Gastrocnemius medialis (tissue), 4 donors: ENCODE measurements around the gene LRRC26. TPM values are rescaled to one million over a fixed set of nuclear protein-coding genes. Genes with fewer than 3 reads are reported as not detected.

Experiments used
- ATAC-seq, 2 donors: fragments of 150-250 bp; one replicate each; pipeline ENCODE4 v1.9.1; 2016
- DNase-seq, 2 donors: peaks; one replicate each; pipeline ENCODE4 v3.0.0-alpha.2; 2019
- H3K27ac ChIP-seq, 4 donors: fragments of 200-600 bp; sonication (generic); 1 replicate in 1 of 4; 2 replicates in 3 of 4; pipeline ENCODE4 v1.5.1; 2016 to 2018; ENCODE audit warnings: mild to moderate bottlenecking in 2 of 4, moderate library complexity in 1 of 4
- H3K27me3 ChIP-seq, 3 donors: fragments of 200-600 bp; sonication (generic) in 2 of 3; 1 replicate in 1 of 3; 2 replicates in 2 of 3; pipeline versions ENCODE4 v1.5.1 to v1.6.0; 2016 to 2019; ENCODE audit warnings: mild to moderate bottlenecking in 1 of 3, moderate library complexity in 1 of 3
- H3K36me3 ChIP-seq, 2 donors: fragments of 200-600 bp; sonication (generic) in 1 of 2; one replicate each; pipeline ENCODE4 v1.5.1; 2017 to 2018
- H3K4me1 ChIP-seq, 2 donors: fragments of 200-600 bp; sonication (generic) in 1 of 2; one replicate each; pipeline ENCODE4 v1.5.1; 2016 to 2017; ENCODE audit warnings: mild to moderate bottlenecking in 2 of 2
- H3K4me3 ChIP-seq, 4 donors: fragments of 200-600 bp; sonication (generic) in 3 of 4; 1 replicate in 1 of 4; 2 replicates in 3 of 4; pipeline ENCODE4 v1.5.1; 2016 to 2019; ENCODE audit warnings: mild to moderate bottlenecking in 2 of 4
- H3K9me3 ChIP-seq, 3 donors: fragments of 200-600 bp; sonication (generic) in 2 of 3; 1 replicate in 1 of 3; 2 replicates in 2 of 3; pipeline ENCODE4 v1.5.1; 2016 to 2019
- CTCF ChIP-seq, 5 experiments: fragments of 450-650 bp in 3 of 5; fragments of 200-600 bp in 2 of 5; sonication (generic) in 2 of 5; IDR thresholded peaks in 4 of 5; conservative IDR thresholded peaks in 1 of 5; 1 replicate in 4 of 5; 2 replicates in 1 of 5; pipeline ENCODE4 v1.5.1; 2016 to 2019; ENCODE audit warnings: antibody characterized with exemption in 5 of 5, mild to moderate bottlenecking in 3 of 5, moderate library complexity in 3 of 5
- POLR2A ChIP-seq, 2 donors: fragments of 450-650 bp; IDR thresholded peaks; one replicate each; pipeline ENCODE4 v1.6.1; 2017; ENCODE audit warnings: antibody characterized with exemption in 2 of 2, mild to moderate bottlenecking in 2 of 2, moderate library complexity in 2 of 2
- in situ Hi-C, 4 donors: fragments of 200-750 bp; cut with MboI; loops; one replicate each; pipeline versions ENCODE4 v1.15.0 to v1.8.0; 2017; ENCODE audit warnings: low sequenced_read_pairs in 4 of 4
- intact Hi-C: fragments of 100-400 bp; cut with DNase I; formaldehyde crosslinking; loops from one replicate; pipeline ENCODE4 v1.15.1; 2023; ENCODE audit warnings: low total_unique reads
- total RNA-seq, 4 donors: library from RNA; depleted of rRNA; stranded (reverse); fragments of >200 nt; gene quantifications; one replicate each; pipeline versions ENCODE4 v1.1.0 to v1.2.3, GENCODE V29; 2016

Gene LRRC26
- total RNA-seq, 4 donors from 2014 or later, result not detected

- Histone ChIP-seq H3K27ac (peak within 1 kb of the TSS; percentile 65 to 90 (median 78)), H3K27me3 (no peaks in the 10 kb centered on the region), H3K4me1 (peaks cover 49 to 52% of the 10 kb centered on the region in 2 donors), H3K4me3 (peak within 1 kb of the TSS; percentile 75 to 97 (median 90)), H3K9me3 (no peaks in the 10 kb centered on the region), H3K36me3 (no peaks in the 10 kb centered on the region)
- ATAC-seq, result peak; percentile 62 to 68
- in situ Hi-C loops, result no loop called here
- TF ChIP-seq POLR2A (IDR thresholded peaks at IDR 0.05) (peak; percentile 69 to 82), CTCF (IDR thresholded peaks at IDR 0.05 in 4 of 5, conservative IDR thresholded peaks at IDR 0.05 in 1 of 5) (no peak)
- intact Hi-C loops, result loop anchor here (1.0 kb wide), 1 partner anchor 17 kb away; the partner anchor contains the start of genes ANAPC2 and SSNA1
- peak; percentile 78 to 79 for DNase-seq
Observed at GRCh38 chr9:137205126-137206069, 35.5 kb upstream of the LRRC26 start, which contains the start of the genes NDOR1 and TMEM203. NDOR1 (plus strand) TSS chr9:137205700; CDS start chr9:137205778, 78 bp downstream. TMEM203 (minus strand) TSS chr9:137205648; CDS start chr9:137205414, 234 bp downstream.

- H3K27ac ChIP-seq, result peak overlapping the region; percentile 65 to 90 (median 78)
- in situ Hi-C loops, result no loop called here
Observed at GRCh38 chr9:137204731-137205125, 34.9 kb upstream of the LRRC26 start.

GRCh38 chr9:137202966-137203365 lies 33.1 kb upstream of the LRRC26 start:
- TF ChIP-seq CTCF (IDR thresholded peaks at IDR 0.05 in 4 of 5, conservative IDR thresholded peaks at IDR 0.05 in 1 of 5) (no peak), POLR2A (IDR thresholded peaks at IDR 0.05) (no peak)
- ATAC-seq (no peak), DNase-seq (no peak)
- in situ Hi-C loops, result no loop called here
- Histone ChIP-seq H3K4me1 (peaks cover 67 to 71% of the 10 kb centered on the region in 2 donors), H3K27ac (no peak overlapping the region), H3K36me3 (no peaks in the 10 kb centered on the region), H3K27me3 (no peaks in the 10 kb centered on the region), H3K4me3 (no peak overlapping the region), H3K9me3 (no peaks in the 10 kb centered on the region)
- intact Hi-C loops, result loop anchor here (5.0 kb wide), 1 partner anchor 39 kb away; the partner anchor contains the start of gene TUBB4B

More at GRCh38 chr9:137204731-137205125, 34.9 kb upstream of the LRRC26 start:
- peak overlapping the region; percentile 75 to 97 (median 90) for H3K4me3 ChIP-seq
- H3K4me1 ChIP-seq, result peaks cover 51 to 54% of the 10 kb centered on the region in 2 donors
- H3K9me3 ChIP-seq, result no peaks in the 10 kb centered on the region
- no peak for DNase-seq
- TF ChIP-seq POLR2A (IDR thresholded peaks at IDR 0.05) (no peak), CTCF (IDR thresholded peaks at IDR 0.05 in 4 of 5, conservative IDR thresholded peaks at IDR 0.05 in 1 of 5) (no peak)
- no peak for ATAC-seq
- H3K36me3 ChIP-seq, result no peaks in the 10 kb centered on the region
- H3K27me3 ChIP-seq, result no peaks in the 10 kb centered on the region
- intact Hi-C loops, result loop anchor here (1.0 to 5.0 kb wide), 2 partner anchors 16 to 38 kb away; partner anchors contain the start of genes ANAPC2, SSNA1 and TUBB4B

GRCh38 chr9:137201205-137201868 lies 31.5 kb upstream of the LRRC26 start:
- intact Hi-C loops, result loop anchor here (5.0 kb wide), 1 partner anchor 41 kb away; the partner anchor contains the start of gene TUBB4B
- no peak for DNase-seq
- no peak for ATAC-seq
- no peak for TF ChIP-seq POLR2A (IDR thresholded peaks at IDR 0.05)
- no peak for TF ChIP-seq CTCF (IDR thresholded peaks at IDR 0.05 in 4 of 5, conservative IDR thresholded peaks at IDR 0.05 in 1 of 5)
- Histone ChIP-seq H3K9me3 (no peaks in the 10 kb centered on the region), H3K27me3 (no peaks in the 10 kb centered on the region), H3K27ac (peak overlapping the region; percentile 83 to 92 (median 86)), H3K4me3 (peak overlapping the region; percentile 73 to 86 (median 77)), H3K36me3 (no peaks in the 10 kb centered on the region), H3K4me1 (peaks cover 65 to 74% of the 10 kb centered on the region in 2 donors)
- in situ Hi-C loops, result no loop called here
